DND-41 (cell line): ENCODE results near the gene DDX20.

ENCODE experiments used
- ATAC-seq: fragments of 200-7000 bp; cut with Tn5 transposase; 3 replicates; pipeline ENCODE4 v1.9.1; 2021; ENCODE audit warnings: low read depth; ENCODE audit not compliant: insufficient read depth
- DNase-seq: peaks from one replicate; pipeline ENCODE4 v3.0.0-alpha.2; 2020
- H2AFZ ChIP-seq: 2 replicates; pipeline ENCODE4 v1.6.0; 2012; ENCODE audit warnings: low read depth, low read length
- H3K27ac ChIP-seq: 2 replicates; pipeline ENCODE4 v1.5.1; 2012; ENCODE audit warnings: low read length, inconsistent platforms
- H3K27me3 ChIP-seq: fragments of 200-600 bp; sonication (generic); 2 replicates; pipeline ENCODE4 v1.6.0; 2012; ENCODE audit warnings: low read length, mild to moderate bottlenecking, inconsistent platforms; ENCODE audit not compliant: insufficient read depth, poor library complexity
- H3K36me3 ChIP-seq: 2 replicates; pipeline ENCODE4 v1.5.1; 2012; ENCODE audit warnings: low read length, inconsistent platforms; ENCODE audit not compliant: insufficient read depth
- H3K4me1 ChIP-seq: 2 replicates; pipeline ENCODE4 v1.5.1; 2012; ENCODE audit warnings: mild to moderate bottlenecking, low read length; ENCODE audit not compliant: insufficient read depth
- H3K4me2 ChIP-seq: 2 replicates; pipeline ENCODE4 v1.6.0; 2012; ENCODE audit warnings: mild to moderate bottlenecking, moderate library complexity, low read length, inconsistent platforms; ENCODE audit not compliant: insufficient read depth
- H3K4me3 ChIP-seq, 2 experiments: fragments of 200-600 bp in 1 of 2; shearing (Covaris generic) in 1 of 2; 2 replicates each; pipeline ENCODE4 v1.5.1; 2012 to 2016; ENCODE audit warnings: inconsistent platforms in 2 of 2, low read length in 2 of 2, mild to moderate bottlenecking in 2 of 2, low read depth in 1 of 2, moderate library complexity in 1 of 2
- H3K79me2 ChIP-seq: 2 replicates; pipeline ENCODE4 v1.6.0; 2012; ENCODE audit warnings: low read length, inconsistent platforms; ENCODE audit not compliant: insufficient read depth
- H3K9ac ChIP-seq: 2 replicates; pipeline ENCODE4 v1.6.0; 2012; ENCODE audit warnings: low read depth, mild to moderate bottlenecking, inconsistent platforms, low read length, moderate library complexity
- H3K9me3 ChIP-seq: 2 replicates; pipeline ENCODE4 v1.5.1; 2012; ENCODE audit warnings: low read length, moderate library complexity, mild to moderate bottlenecking, inconsistent platforms; ENCODE audit not compliant: insufficient read depth, severe bottlenecking
- H4K20me1 ChIP-seq: 2 replicates; pipeline ENCODE4 v1.6.0; 2012; ENCODE audit warnings: low read length; ENCODE audit not compliant: insufficient read depth
- EZH2 ChIP-seq: IDR thresholded peaks from 3 replicates; pipeline ENCODE4 v1.6.1; 2012; ENCODE audit warnings: borderline replicate concordance, low read depth, mild to moderate bottlenecking, moderate library complexity, low read length, inconsistent platforms; ENCODE audit not compliant: severe bottlenecking
- TF ChIP-seq, protein P1 (sequence below): IDR thresholded peaks from 2 replicates; pipeline ENCODE4 v1.5.1; 2012; ENCODE audit warnings: borderline replicate concordance, low read length, moderate library complexity, mild to moderate bottlenecking; ENCODE audit not compliant: poor library complexity, severe bottlenecking; ENCODE audit errors: extremely low read depth

DDX20 gene

DNA sequence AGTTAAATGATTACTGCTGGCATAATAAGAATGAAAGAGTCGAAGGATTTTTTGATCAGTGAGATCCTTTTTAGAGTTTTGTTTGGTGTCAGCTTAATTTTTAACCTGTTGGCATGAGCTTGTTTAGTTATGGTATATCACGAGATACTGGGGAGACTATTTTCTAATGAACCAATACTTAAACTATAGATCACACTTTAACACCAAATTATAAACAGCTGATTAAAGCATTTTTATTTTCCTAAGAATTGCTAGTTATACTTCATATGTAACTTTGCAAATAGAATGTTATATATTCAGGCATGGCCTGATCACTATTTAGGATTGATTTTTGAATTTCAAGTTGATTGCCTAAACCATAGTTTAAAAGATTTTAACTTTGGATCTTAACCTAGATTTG, 6.0 kb downstream of the DDX20 start:
- Histone ChIP-seq H3K27me3 (no peaks in the 10 kb centered on the region), H3K9ac (no peak overlapping the region), H3K4me1 (peaks cover 19% of the 10 kb centered on the region), H4K20me1 (peaks cover 22% of the 10 kb centered on the region; the same call in 1 of the 2 replicates), H3K4me2 (no peak overlapping the region), H2AFZ (no peak overlapping the region), H3K9me3 (no peaks in the 10 kb centered on the region), H3K79me2 (peaks cover 45% of the 10 kb centered on the region), H3K27ac (no peak overlapping the region), H3K4me3 (no peak overlapping the region), H3K36me3 (peaks cover 96% of the 10 kb centered on the region)
- no peak for TF ChIP-seq EZH2
- TF ChIP-seq, protein P1, sequence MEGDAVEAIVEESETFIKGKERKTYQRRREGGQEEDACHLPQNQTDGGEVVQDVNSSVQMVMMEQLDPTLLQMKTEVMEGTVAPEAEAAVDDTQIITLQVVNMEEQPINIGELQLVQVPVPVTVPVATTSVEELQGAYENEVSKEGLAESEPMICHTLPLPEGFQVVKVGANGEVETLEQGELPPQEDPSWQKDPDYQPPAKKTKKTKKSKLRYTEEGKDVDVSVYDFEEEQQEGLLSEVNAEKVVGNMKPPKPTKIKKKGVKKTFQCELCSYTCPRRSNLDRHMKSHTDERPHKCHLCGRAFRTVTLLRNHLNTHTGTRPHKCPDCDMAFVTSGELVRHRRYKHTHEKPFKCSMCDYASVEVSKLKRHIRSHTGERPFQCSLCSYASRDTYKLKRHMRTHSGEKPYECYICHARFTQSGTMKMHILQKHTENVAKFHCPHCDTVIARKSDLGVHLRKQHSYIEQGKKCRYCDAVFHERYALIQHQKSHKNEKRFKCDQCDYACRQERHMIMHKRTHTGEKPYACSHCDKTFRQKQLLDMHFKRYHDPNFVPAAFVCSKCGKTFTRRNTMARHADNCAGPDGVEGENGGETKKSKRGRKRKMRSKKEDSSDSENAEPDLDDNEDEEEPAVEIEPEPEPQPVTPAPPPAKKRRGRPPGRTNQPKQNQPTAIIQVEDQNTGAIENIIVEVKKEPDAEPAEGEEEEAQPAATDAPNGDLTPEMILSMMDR, result no peak
- DNase-seq (no peak), ATAC-seq (no peak)

DNA sequence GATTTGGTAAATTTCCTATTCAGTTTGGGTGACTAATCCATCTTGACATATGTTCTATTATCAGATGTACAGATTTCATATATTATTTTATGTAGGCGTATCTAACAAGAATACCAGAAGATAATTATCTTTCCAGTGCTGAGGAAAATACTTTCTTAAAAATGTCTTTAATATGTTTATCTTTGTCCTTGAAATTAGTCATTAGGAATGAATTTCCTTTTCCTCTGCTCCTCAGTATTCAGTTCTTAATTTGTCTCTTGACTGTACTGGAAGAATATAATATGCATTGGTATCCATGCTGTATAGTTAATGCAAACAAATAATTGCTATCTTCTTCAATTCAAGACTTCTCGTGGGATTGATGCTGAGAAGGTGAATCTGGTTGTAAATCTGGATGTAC, 6.6 kb downstream of the DDX20 start:
- H3K27me3 ChIP-seq, result no peaks in the 10 kb centered on the region
- no peak overlapping the region for H3K4me2 ChIP-seq
- H3K79me2 ChIP-seq, result peaks cover 43% of the 10 kb centered on the region
- H2AFZ ChIP-seq, result no peak overlapping the region
- H3K36me3 ChIP-seq, result peaks cover 95% of the 10 kb centered on the region
- no peak overlapping the region for H3K9ac ChIP-seq
- ATAC-seq (no peak), DNase-seq (no peak)
- TF ChIP-seq, protein P1, result no peak
- TF ChIP-seq EZH2, result no peak
- peaks cover 16% of the 10 kb centered on the region; the same call in 1 of the 2 replicates for H4K20me1 ChIP-seq
- no peak overlapping the region for H3K4me3 ChIP-seq
- no peak overlapping the region for H3K27ac ChIP-seq
- H3K4me1 ChIP-seq, result peaks cover 13% of the 10 kb centered on the region
- no peaks in the 10 kb centered on the region for H3K9me3 ChIP-seq

- no peaks in the 10 kb centered on the region for H3K9me3 ChIP-seq
- ATAC-seq (no peak), DNase-seq (no peak)
- H3K27me3 ChIP-seq, result no peaks in the 10 kb centered on the region
- no peaks in the 10 kb centered on the region for H3K4me1 ChIP-seq
- H3K27ac ChIP-seq, result no peak overlapping the region
- H3K36me3 ChIP-seq, result peaks cover 75% of the 10 kb centered on the region
- H3K9ac ChIP-seq, result no peak overlapping the region
- TF ChIP-seq, protein P1, result no peak
- no peak for TF ChIP-seq EZH2
- H3K4me2 ChIP-seq, result no peak overlapping the region
- peaks cover 13% of the 10 kb centered on the region; the same call in 1 of the 2 replicates for H4K20me1 ChIP-seq
- H2AFZ ChIP-seq, result no peak overlapping the region
- H3K79me2 ChIP-seq, result peaks cover 18% of the 10 kb centered on the region; the same call in 1 of the 2 replicates
- H3K4me3 ChIP-seq, result no peak overlapping the region
Observed at GRCh38 chr1:111768023-111768422, 12.3 kb downstream of the DDX20 start.

DNA sequence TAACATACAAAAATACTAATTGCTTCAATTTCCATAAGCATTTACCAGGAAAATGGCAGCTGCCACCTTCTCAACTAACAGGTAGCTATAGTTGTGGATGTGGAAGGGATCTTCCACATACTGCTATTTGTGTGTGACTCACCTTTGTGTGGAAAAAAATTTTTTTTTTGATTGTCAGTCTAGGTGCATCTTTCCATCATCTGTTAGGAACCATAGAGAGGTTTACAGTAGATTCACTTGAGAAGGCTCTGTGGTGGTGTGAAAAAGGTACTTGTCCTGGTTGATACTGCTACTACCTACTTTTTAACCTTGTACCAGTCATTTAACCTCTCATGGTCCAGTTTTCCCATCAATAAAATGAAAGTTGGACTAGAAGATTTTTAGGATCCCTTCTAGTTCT, 12.9 kb downstream of the DDX20 start:
- H3K27me3 ChIP-seq, result no peaks in the 10 kb centered on the region
- no peak overlapping the region for H3K4me3 ChIP-seq
- TF ChIP-seq, protein P1, result no peak
- no peak for TF ChIP-seq EZH2
- H3K9me3 ChIP-seq, result no peaks in the 10 kb centered on the region
- no peak overlapping the region for H3K4me2 ChIP-seq
- ATAC-seq, result no peak
- peaks cover 13% of the 10 kb centered on the region; the same call in 1 of the 2 replicates for H4K20me1 ChIP-seq
- no peak overlapping the region for H3K27ac ChIP-seq
- no peak overlapping the region for H3K9ac ChIP-seq
- peaks cover 18% of the 10 kb centered on the region; the same call in 1 of the 2 replicates for H3K79me2 ChIP-seq
- H2AFZ ChIP-seq, result no peak overlapping the region
- H3K36me3 ChIP-seq, result peaks cover 69% of the 10 kb centered on the region
- no peak for DNase-seq
- H3K4me1 ChIP-seq, result no peaks in the 10 kb centered on the region
